ENCODE results near the gene DNAJC27. TPM values are rescaled to one million over a fixed set of nuclear protein-coding genes. Genes with fewer than 3 reads are reported as not detected.

The DNAJC27 gene
- total and polyA plus RNA-seq, 2 of the 13 experiments (the other 11 are each of a cell fraction or from before 2014, with no cell fraction given): 3.1 to 3.7 TPM

GRCh38 chr2:24971536-24972314, at the start of gene DNAJC27 (continued):
- TF ChIP-seq UBTF (CRISPR knock-in tag; IDR thresholded peaks at IDR 0.05): peak; percentile 86
- peak; percentile 86; the same call in 1 of the 2 replicates for TF ChIP-seq ZNF44 (CRISPR knock-in tag; IDR thresholded peaks at IDR 0.05)
- 0 out of 2 replicates have a peak, but pooled peaks have one; percentile 83 for TF ChIP-seq PAX8 (CRISPR knock-in tag; IDR thresholded peaks at IDR 0.05; ENCODE audit: borderline replicate concordance)
- TF ChIP-seq ZNF570 (CRISPR knock-in tag; IDR thresholded peaks at IDR 0.05; ENCODE audit: borderline replicate concordance): 0 out of 2 replicates have a peak, but pooled peaks have one; percentile 17
- peak; percentile 90 for TF ChIP-seq MYNN (CRISPR knock-in tag; IDR thresholded peaks at IDR 0.05; ENCODE audit: low read depth)
- peak; percentile 92 for TF ChIP-seq HBP1 (CRISPR knock-in tag; IDR thresholded peaks at IDR 0.05; ENCODE audit: low read depth)
- TF ChIP-seq GPBP1L1 (CRISPR knock-in tag; IDR thresholded peaks at IDR 0.05): no peak
- TF ChIP-seq MXD4 (CRISPR knock-in tag; IDR thresholded peaks at IDR 0.05): peak; percentile 88
- peak; percentile 13; the same call in 1 of the 2 replicates for TF ChIP-seq ZNF83 (CRISPR knock-in tag; IDR thresholded peaks at IDR 0.05; ENCODE audit: borderline replicate concordance)
- peak; percentile 91; the same call in 1 of the 2 replicates for TF ChIP-seq ZGPAT (CRISPR knock-in tag; IDR thresholded peaks at IDR 0.05)
- 0 out of 2 replicates have a peak, but pooled peaks have one; percentile 14 for TF ChIP-seq HMG20B (CRISPR knock-in tag; conservative IDR thresholded peaks at IDR 0.05)
- TF ChIP-seq ZNF678 (CRISPR knock-in tag; IDR thresholded peaks at IDR 0.05): peak; percentile 89; the same call in 1 of the 2 replicates
- no peak; the same call in none of the 2 replicates for TF ChIP-seq ARHGAP35 (CRISPR knock-in tag; IDR thresholded peaks at IDR 0.05; ENCODE audit: borderline replicate concordance)
- TF ChIP-seq ZNF674 (CRISPR knock-in tag; IDR thresholded peaks at IDR 0.05; ENCODE audit: low read depth): no peak
